CD4-positive, alpha-beta T cell treated with Interleukin-4 for 4 hours (primary cell): Measurements from ENCODE around the gene UBAC2.
A peak's percentile ranks its signal among the peaks of the same experiment; 100 is the strongest.

Source experiments
- DNase-seq: peaks from one replicate; pipeline ENCODE4 v3.0.0-alpha.2; 2020

Gene UBAC2

GRCh38 chr13:99250982-99251825 is 50.5 kb downstream of the UBAC2 start:
- DNase-seq, result no peak

GRCh38 chr13:99251921-99252320 is 51.3 kb downstream of the UBAC2 start:
- no peak for DNase-seq

DNA sequence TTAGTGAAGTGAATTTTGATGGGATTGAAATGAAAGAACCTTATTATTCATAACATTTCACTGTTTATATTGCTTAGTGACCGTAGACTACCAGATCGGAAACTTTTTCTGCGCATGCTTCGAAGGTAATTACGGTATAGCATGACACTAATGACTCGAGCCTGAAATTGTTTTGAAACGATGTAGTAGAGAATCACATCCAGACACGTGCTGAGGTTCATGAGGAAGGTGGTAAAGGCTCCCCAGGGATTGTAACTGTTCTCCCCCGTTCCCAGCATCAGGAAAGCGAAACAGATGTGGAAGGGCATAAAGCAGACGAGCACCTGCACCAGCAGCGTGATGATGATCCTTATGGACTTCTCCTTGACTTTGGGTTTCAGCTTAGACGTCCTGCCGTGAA is 54.2 kb downstream of the UBAC2 start:
- no peak for DNase-seq

GRCh38 chr13:99255271-99255670 is 54.6 kb downstream of the UBAC2 start:
- no peak for DNase-seq

- DNase-seq, result no peak
Observed at GRCh38 chr13:99256283-99256682, 55.6 kb downstream of the UBAC2 start.

DNA sequence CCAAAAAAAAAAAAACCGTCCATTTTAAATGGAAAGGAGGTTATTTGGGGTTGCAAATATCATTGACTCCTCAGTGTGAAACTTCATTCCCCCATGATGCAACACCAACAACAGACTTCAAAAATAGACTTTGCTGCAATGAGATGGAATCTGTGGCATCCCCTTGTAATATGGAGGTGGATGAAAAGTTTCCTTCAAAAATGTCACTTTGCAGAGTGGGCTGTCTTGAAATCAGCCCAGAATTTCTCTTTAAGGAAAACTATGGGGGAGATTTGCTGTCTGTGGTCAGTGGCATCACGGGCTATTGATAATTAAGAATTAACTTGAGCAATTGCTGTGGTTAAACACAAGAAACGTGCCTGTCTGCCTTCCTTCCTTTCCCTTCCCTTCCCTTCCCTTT is 56.1 kb downstream of the UBAC2 start:
- no peak for DNase-seq

DNA sequence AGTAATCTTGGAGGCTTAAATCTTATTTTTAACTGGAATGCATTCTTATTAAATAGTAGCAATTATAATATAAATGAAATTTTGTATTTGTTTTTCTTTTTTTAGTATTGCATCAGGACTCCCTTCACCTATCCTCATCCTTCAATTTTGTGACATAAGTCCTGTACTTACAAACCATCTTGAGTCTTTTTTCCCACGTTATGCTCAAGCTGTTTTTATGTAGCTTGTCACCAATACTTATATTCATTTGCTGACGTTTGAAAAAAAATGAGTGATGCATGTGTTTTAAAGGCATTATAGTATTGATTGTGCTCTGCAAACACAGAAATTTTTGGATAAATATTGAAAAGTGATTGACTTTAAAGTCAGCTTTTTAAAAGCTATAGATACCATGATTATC is 56.6 kb downstream of the UBAC2 start:
- no peak for DNase-seq

- peak; percentile 74 for DNase-seq
Observed at GRCh38 chr13:99258210-99258860, 57.7 kb downstream of the UBAC2 start, which contains the start of gene GPR18. GPR18 (minus strand) TSS chr13:99258379; CDS start chr13:99255872, 2,507 bp downstream.

DNA sequence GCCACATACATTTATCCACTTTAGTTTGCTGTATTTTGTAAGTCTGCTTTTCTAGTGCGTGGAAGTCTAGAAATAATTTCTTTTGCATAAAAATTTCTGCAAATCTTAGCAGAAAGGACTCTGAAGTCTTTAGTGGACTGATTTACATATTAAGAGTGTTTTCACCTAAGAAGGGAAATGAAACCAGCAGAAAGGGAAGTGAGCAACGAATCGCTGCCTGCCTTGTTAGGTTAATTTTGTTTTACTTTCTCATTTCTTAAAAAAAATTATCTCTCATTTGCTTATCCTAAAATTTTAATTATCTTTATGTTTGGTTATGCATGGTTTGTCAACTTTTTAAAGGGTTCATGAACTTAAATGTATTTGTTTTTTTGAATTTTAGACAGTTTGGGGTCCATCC is 58.3 kb downstream of the UBAC2 start:
- DNase-seq, result peak; percentile 60

GRCh38 chr13:99260216-99260615 is 59.6 kb downstream of the UBAC2 start:
- DNase-seq, result no peak

GRCh38 chr13:99261059-99261458 is 60.4 kb downstream of the UBAC2 start:
- no peak for DNase-seq

GRCh38 chr13:99263126-99263785 is 62.6 kb downstream of the UBAC2 start:
- no peak for DNase-seq

DNA sequence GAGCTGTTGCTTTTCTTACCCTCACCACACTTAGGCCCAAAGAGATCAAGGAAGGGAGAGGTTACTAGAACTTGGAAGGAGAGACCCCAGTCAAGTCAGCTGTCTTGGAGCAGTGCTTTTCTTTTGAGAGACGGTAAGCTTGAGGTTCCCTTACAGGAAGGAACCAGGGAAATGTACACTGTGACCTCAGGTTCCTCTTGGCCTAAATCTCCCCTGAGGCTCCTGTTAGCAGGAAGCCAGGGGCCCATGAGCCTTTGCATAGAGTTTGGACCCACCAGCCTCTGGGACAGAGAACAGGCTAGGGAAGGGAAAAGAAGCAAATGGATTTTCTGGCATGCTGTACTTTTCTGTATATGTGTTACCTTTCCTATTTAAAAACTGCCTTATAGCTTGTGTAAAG is 63.4 kb downstream of the UBAC2 start:
- no peak for DNase-seq

GRCh38 chr13:99265162-99265800 is 64.6 kb downstream of the UBAC2 start:
- DNase-seq, result no peak

- peak; percentile 70 for DNase-seq
Observed at GRCh38 chr13:99265821-99266426, 65.3 kb downstream of the UBAC2 start.

DNA sequence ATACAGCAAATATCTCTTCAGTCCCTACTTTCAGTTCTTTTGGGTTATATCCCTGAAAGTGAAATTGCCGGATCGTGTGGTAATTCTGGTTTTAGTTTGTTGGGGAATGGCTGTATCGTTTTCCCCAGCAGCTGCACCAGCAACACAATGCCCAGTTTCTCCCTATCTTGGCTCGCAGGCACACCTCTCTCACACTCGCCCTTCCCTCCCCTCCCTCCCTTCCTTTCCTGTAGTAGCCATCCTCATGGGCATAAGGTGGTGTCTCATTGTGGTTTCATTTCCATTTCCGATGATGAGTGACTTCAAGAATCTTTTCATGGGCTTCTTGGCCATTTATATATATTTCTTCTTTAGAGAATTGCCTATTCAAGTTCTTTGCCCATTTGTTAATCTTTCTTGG is 66.2 kb downstream of the UBAC2 start:
- no peak for DNase-seq

DNA sequence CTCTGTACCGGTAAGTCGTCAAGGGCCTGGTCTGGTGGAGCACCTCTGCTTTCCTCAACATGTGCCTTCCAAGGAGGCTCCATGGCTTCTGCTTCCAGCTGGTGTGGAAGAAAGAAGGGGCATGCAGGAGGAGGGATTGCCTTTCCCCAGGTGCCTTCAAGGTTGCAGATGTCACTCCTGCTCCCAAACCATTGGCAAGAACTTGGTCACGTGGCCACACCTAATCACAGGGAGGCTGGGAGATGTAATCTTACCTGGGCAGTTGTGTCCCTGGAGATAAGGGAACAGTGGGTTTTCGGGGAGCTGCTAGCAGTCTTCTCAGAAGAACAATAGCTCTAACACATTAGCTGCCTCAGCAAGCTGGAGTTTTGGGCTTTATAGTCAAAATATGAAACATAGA is 67.3 kb downstream of the UBAC2 start:
- DNase-seq, result no peak

DNA sequence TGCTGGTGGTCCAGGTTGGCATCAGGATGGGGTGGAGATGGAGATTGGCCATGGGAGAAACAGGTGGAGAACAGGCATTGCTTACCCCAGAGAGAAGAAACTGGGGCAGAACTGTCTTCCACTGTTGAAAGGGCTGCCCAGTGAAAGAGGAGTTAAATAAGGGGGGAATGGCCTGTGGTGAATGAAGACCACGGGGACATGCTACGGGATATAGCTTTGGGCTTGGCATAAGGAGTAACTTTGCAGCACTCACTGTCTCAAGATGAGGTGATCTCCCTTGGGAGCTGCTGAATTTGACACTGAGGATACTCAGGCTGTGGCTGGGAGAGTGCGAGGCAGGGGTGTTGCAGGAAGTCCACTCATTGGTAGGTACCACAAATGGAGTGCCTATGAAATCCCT is 68.2 kb downstream of the UBAC2 start:
- DNase-seq, result no peak

- DNase-seq, result peak; percentile 80
Observed at GRCh38 chr13:99269627-99270241, 69.1 kb downstream of the UBAC2 start.

GRCh38 chr13:99270518-99270917 is 69.9 kb downstream of the UBAC2 start:
- no peak for DNase-seq

DNA sequence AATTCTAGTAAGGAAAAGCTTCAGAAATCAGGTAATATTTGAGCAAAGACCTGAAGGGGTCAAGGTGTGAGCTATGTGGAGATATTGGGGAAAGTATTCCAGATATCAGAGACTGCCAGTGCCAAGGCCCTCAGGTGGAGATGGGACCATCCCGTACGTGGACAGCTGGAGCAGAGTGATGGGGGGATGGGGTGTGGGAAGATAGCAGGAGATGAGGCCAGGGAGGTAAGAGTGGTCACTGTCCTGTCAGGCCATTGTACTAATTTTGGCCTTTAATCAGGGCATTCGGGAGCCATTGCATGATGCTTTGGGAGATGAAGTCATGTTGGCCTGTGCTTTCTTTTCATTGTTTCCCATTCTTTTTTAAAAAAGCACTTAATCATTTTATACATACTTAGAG is 70.6 kb downstream of the UBAC2 start:
- DNase-seq, result no peak

GRCh38 chr13:99272481-99272880 is 71.8 kb downstream of the UBAC2 start:
- no peak for DNase-seq
